Bronchial epithelial cell (primary cell): ENCODE results near the gene MAN1A2. TPM values are rescaled to one million over a fixed set of nuclear protein-coding genes. Genes with fewer than 3 reads are reported as not detected.

Source experiments
- DNase-seq: peaks from one replicate; pipeline ENCODE4 v3.0.0-alpha.2; 2010; ENCODE audit warnings: low read depth
- FAIRE-seq: peaks from 2 replicates; lab custom pipeline; 2011; peaks lifted over from hg19 to GRCh38; lab: Jason Lieb, UNC
- H3K27me3 ChIP-seq: 2 replicates; pipeline ENCODE4 v1.5.1; 2011; ENCODE audit warnings: low read length; ENCODE audit not compliant: control insufficient read depth, insufficient read depth
- H3K36me3 ChIP-seq: 2 replicates; pipeline ENCODE4 v1.5.1; 2011; ENCODE audit warnings: low read length; ENCODE audit not compliant: control insufficient read depth, insufficient read depth
- H3K4me3 ChIP-seq: 2 replicates; pipeline ENCODE4 v1.5.1; 2011; ENCODE audit warnings: mild to moderate bottlenecking, low read depth, low read length, control low read depth
- total RNA-seq: library from RNA; depleted of rRNA; stranded (reverse); fragments of >200 nt; gene quantifications from 2 replicates; pipeline ENCODE4 v1.2.1, GENCODE V29; 2014
- TF ChIP-seq, protein P1 (sequence below): IDR thresholded peaks from 2 replicates; pipeline ENCODE4 v1.5.1; 2011; ENCODE audit warnings: mild to moderate bottlenecking, moderate library complexity, low read length, control low read depth, inconsistent platforms; ENCODE audit not compliant: insufficient read depth, severe bottlenecking

MAN1A2 gene
- total RNA-seq, 1 donor from 2014 or later = 49.8 TPM

- Histone ChIP-seq H3K4me3 (no peak overlapping the region), H3K27me3 (no peaks in the 10 kb centered on the region), H3K36me3 (no peaks in the 10 kb centered on the region)
- FAIRE-seq (no peak), DNase-seq (peak; percentile 55)
- TF ChIP-seq, protein P1, sequence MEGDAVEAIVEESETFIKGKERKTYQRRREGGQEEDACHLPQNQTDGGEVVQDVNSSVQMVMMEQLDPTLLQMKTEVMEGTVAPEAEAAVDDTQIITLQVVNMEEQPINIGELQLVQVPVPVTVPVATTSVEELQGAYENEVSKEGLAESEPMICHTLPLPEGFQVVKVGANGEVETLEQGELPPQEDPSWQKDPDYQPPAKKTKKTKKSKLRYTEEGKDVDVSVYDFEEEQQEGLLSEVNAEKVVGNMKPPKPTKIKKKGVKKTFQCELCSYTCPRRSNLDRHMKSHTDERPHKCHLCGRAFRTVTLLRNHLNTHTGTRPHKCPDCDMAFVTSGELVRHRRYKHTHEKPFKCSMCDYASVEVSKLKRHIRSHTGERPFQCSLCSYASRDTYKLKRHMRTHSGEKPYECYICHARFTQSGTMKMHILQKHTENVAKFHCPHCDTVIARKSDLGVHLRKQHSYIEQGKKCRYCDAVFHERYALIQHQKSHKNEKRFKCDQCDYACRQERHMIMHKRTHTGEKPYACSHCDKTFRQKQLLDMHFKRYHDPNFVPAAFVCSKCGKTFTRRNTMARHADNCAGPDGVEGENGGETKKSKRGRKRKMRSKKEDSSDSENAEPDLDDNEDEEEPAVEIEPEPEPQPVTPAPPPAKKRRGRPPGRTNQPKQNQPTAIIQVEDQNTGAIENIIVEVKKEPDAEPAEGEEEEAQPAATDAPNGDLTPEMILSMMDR = no peak
These were observed 168.6 kb downstream of the MAN1A2 start for GRCh38 chr1:117535821-117536220.

GRCh38 chr1:117537291-117537920 lies 170.2 kb downstream of the MAN1A2 start:
- DNase-seq (peak; percentile 61), FAIRE-seq (no peak)
- H3K4me3 ChIP-seq = no peak overlapping the region
- TF ChIP-seq, protein P1 = peak; percentile 3
- H3K36me3 ChIP-seq = no peaks in the 10 kb centered on the region
- no peaks in the 10 kb centered on the region for H3K27me3 ChIP-seq

DNA sequence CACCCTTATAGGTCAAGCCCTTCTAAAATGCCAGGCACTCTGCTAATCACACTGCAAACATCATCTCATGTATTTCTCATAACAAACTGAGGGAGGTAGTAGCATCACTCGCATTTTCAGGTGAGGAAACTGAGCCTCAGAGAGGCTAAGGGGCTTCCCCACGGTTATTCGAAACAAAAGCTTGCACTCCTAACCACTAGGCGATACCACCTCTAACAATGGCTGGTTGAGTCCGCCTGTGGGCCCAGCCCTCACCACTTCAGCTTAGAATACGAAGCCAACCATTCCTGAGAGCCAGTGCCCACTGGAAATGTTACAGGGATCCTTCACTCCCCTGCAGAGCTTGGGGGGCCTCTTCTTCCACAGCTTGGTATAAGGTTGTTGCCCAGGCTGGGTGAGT lies 173.3 kb downstream of the MAN1A2 start:
- FAIRE-seq (no peak), DNase-seq (no peak)
- TF ChIP-seq, protein P1 = no peak
- Histone ChIP-seq H3K4me3 (no peak overlapping the region), H3K27me3 (no peaks in the 10 kb centered on the region), H3K36me3 (no peaks in the 10 kb centered on the region)

DNA sequence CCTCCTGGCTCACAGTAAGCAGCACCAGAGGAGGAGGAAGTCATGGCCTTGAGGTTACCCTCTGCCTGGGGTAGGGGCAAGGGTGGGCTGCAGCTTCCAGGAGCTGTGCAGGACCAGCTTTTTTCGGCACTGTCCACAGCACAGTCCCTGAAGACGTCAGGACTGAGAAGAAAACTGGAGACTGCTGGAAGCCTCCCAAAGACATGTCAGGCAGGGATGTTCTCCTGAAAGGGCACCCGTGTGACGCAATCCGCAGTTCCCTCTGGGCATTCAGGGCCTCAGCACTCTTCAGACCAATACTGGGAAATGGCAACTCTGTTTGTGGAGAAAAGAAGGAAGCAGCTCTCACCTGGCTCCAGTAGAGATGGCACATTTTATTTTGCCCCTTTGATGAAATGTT lies 173.8 kb downstream of the MAN1A2 start:
- no peak for FAIRE-seq
- no peaks in the 10 kb centered on the region for H3K36me3 ChIP-seq
- TF ChIP-seq, protein P1 = no peak
- peak; percentile 40 for DNase-seq
- no peaks in the 10 kb centered on the region for H3K27me3 ChIP-seq
- no peak overlapping the region for H3K4me3 ChIP-seq

DNA sequence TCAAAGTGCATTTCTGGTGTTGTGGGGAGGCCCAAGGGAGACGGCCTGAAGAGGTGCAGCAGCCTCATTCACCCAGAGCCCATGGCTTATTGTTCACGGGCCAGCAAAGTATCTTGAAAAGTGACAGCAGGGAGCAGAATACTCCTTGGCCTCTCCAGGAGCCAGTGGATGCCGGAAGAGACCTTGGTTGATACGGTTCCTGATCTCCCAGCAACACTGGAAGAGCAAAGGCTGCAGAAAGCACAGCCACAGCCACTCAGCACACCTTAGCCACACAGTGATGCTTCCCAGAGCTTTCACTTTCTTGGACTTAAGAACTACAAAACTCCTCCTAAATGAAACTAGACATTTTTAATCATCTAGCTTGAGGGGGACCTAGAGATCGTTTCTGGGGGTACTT lies 174.3 kb downstream of the MAN1A2 start:
- no peaks in the 10 kb centered on the region for H3K36me3 ChIP-seq
- no peak overlapping the region for H3K4me3 ChIP-seq
- no peaks in the 10 kb centered on the region for H3K27me3 ChIP-seq
- TF ChIP-seq, protein P1 = no peak
- DNase-seq (no peak), FAIRE-seq (no peak)
